CD8-positive, alpha-beta memory T cell (primary cell): ENCODE results near the gene PPARA. TPM values are rescaled to one million over a fixed set of nuclear protein-coding genes. Genes with fewer than 3 reads are reported as not detected.
A peak's percentile ranks its signal among the peaks of the same experiment; 100 is the strongest.

ENCODE experiments used
- CTCF ChIA-PET: fragments of 350-600 bp; sonication (Branson Sonifier 250); formaldehyde crosslinking; loops from one replicate; lab custom pipeline; 2021; ENCODE audit warnings: antibody characterized with exemption; lab: Charles Lee
- POLR2A ChIA-PET: fragments of 350-600 bp; sonication (Branson Sonifier 250); formaldehyde crosslinking; loops from one replicate; lab custom pipeline; 2021; ENCODE audit warnings: antibody characterized with exemption; lab: Charles Lee
- DNase-seq, 5 donors: peaks; one replicate each; pipeline versions ENCODE4 v3.0.0 to v3.0.0-alpha.2; 2020 to 2022; ENCODE audit warnings: mixed read lengths in 1 of 5
- H3K27ac ChIP-seq: one replicate; pipeline ENCODE4 v1.7.0; 2013; ENCODE audit warnings: low read depth, mild to moderate bottlenecking, low read length, moderate library complexity
- H3K27me3 ChIP-seq: 2 replicates; pipeline ENCODE4 v1.7.0; 2013; ENCODE audit warnings: low read length, mild to moderate bottlenecking; ENCODE audit not compliant: insufficient read depth, poor library complexity, severe bottlenecking
- H3K36me3 ChIP-seq: 2 replicates; pipeline ENCODE4 v1.7.0; 2013; ENCODE audit warnings: mild to moderate bottlenecking, low read length, moderate library complexity; ENCODE audit not compliant: insufficient read depth
- H3K4me1 ChIP-seq: 2 replicates; pipeline ENCODE4 v1.7.0; 2013; ENCODE audit warnings: mild to moderate bottlenecking, low read length, moderate library complexity; ENCODE audit not compliant: insufficient read depth
- H3K4me3 ChIP-seq: 2 replicates; pipeline ENCODE4 v1.7.0; 2013; ENCODE audit warnings: mild to moderate bottlenecking, low read length
- H3K9me3 ChIP-seq: 2 replicates; pipeline ENCODE4 v1.7.0; 2013; ENCODE audit warnings: mild to moderate bottlenecking, low read length
- H3K27ac Mint-ChIP-seq, 8 donors: one replicate each; pipeline ENCODE4 v1.8.0; 2020 to 2021; ENCODE audit warnings: mixed read lengths in 8 of 8, mild to moderate bottlenecking in 6 of 8, inconsistent platforms in 3 of 8, moderate library complexity in 3 of 8
- H3K27me3 Mint-ChIP-seq, 2 donors: one replicate each; pipeline ENCODE4 v1.8.0; 2020 to 2021; ENCODE audit warnings: mixed read lengths in 2 of 2, mild to moderate bottlenecking in 1 of 2, moderate library complexity in 1 of 2
- H3K36me3 Mint-ChIP-seq, 3 donors: one replicate each; pipeline ENCODE4 v1.8.0; 2020 to 2021; ENCODE audit warnings: mixed read lengths in 3 of 3, inconsistent platforms in 1 of 3, mild to moderate bottlenecking in 1 of 3
- H3K4me1 Mint-ChIP-seq, 3 donors: one replicate each; pipeline ENCODE4 v1.8.0; 2020 to 2021; ENCODE audit warnings: mixed read lengths in 3 of 3, inconsistent platforms in 1 of 3, mild to moderate bottlenecking in 1 of 3
- H3K4me3 Mint-ChIP-seq, 7 donors: one replicate each; pipeline ENCODE4 v1.8.0; 2020 to 2021; ENCODE audit warnings: mixed read lengths in 7 of 7, mild to moderate bottlenecking in 6 of 7, moderate library complexity in 4 of 7, inconsistent platforms in 2 of 7
- H3K9me3 Mint-ChIP-seq, 5 donors: one replicate each; pipeline ENCODE4 v1.8.0; 2020 to 2022; ENCODE audit warnings: mixed read lengths in 5 of 5, mild to moderate bottlenecking in 3 of 5, moderate library complexity in 2 of 5, inconsistent platforms in 1 of 5
- polyA plus RNA-seq: library from polyadenylated mRNA; unstranded; fragments of 300-500 nt; fragmentation: Illumina TruSeq; gene quantifications from one replicate; pipeline ENCODE4 v1.2.3, GENCODE V29; 2021
- total RNA-seq, 2 experiments: library from RNA; stranded (reverse); gene quantifications; one replicate each; pipeline ENCODE4 v1.2.3, GENCODE V29; 2021

PPARA gene
- total and polyA plus RNA-seq, 3 experiments from 2014 or later: 10.1 to 12.9 (median 11.2) TPM

DNA sequence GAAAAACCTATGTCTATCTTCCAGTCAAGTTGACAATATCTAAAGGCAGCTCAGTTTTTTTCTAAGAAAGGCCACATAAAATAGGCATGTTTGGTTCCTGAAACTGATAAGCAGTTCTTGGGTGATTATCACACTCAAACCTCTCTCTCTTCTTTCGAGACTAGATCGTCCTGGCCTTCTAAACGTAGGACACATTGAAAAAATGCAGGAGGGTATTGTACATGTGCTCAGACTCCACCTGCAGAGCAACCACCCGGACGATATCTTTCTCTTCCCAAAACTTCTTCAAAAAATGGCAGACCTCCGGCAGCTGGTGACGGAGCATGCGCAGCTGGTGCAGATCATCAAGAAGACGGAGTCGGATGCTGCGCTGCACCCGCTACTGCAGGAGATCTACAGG lies 84.6 kb downstream of the PPARA start:
- Mint-ChIP-seq H3K27me3 (no peaks in the 10 kb centered on the region), H3K4me3 (no peak overlapping the region), H3K36me3 (peaks cover 0 to 39% (median 14%) of the 10 kb centered on the region in 3 donors), H3K27ac (peak overlapping the region in 1 of 8 donors; percentile 71), H3K4me1 (peaks cover 8 to 15% (median 11%) of the 10 kb centered on the region in 3 donors), H3K9me3 (no peaks in the 10 kb centered on the region)
- H3K9me3 ChIP-seq: no peaks in the 10 kb centered on the region
- ChIA-PET CTCF (no interaction called here), POLR2A (interaction anchor here (1.0 kb wide), 1 partner anchor 15 kb away, joined by 3 read pairs; the partner anchor contains the start of gene CDPF1)
- H3K36me3 ChIP-seq: no peaks in the 10 kb centered on the region
- DNase-seq: no peak
- H3K4me1 ChIP-seq: peaks cover 8% of the 10 kb centered on the region
- H3K4me3 ChIP-seq: no peak overlapping the region
- H3K27me3 ChIP-seq: no peaks in the 10 kb centered on the region
- H3K27ac ChIP-seq: no peak overlapping the region

DNA sequence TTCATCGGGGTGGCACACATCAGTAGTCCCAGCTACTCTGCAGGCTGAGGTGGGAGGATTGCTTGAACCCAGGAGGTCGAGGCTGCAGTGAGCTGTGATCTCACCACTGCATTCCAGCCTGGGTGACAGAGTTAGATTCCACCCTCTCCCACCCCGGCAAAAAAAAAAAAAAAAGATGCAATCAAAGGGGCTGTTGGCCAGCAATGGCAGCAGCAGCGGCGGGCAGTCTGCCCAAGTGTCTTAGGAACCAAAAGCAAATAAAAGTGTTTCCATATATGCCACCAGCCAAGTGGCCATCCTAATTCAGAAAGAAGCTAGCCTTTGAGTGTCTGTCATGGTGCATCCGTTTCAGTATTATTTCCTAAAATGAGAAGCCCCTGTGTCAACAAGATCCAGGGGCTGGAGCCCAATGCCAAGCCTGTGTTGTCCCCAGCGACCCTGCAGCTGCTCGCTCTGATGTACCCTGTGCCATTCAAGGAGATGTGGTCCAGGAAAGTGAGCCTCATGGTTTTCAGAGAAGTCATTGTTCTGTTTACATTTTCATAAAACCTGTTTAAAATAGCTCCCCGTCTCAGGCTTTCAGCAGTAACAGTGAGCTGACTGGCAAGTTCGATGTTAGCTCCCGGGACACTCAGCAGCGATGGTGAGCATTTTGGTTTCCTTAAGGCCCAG lies 87.3 kb downstream of the PPARA start:
- Mint-ChIP-seq H3K36me3 (peaks cover 0 to 33% (median 14%) of the 10 kb centered on the region in 3 donors), H3K4me1 (peaks cover 12 to 23% (median 19%) of the 10 kb centered on the region in 3 donors), H3K27ac (no peak overlapping the region), H3K27me3 (no peaks in the 10 kb centered on the region), H3K4me3 (no peak overlapping the region), H3K9me3 (no peaks in the 10 kb centered on the region)
- Histone ChIP-seq H3K9me3 (no peaks in the 10 kb centered on the region), H3K4me3 (no peak overlapping the region), H3K36me3 (no peaks in the 10 kb centered on the region), H3K27ac (no peak overlapping the region), H3K4me1 (peaks cover 19% of the 10 kb centered on the region), H3K27me3 (no peaks in the 10 kb centered on the region)
- DNase-seq: no peak
- POLR2A ChIA-PET: no interaction called here
- CTCF ChIA-PET: no interaction called here

DNA sequence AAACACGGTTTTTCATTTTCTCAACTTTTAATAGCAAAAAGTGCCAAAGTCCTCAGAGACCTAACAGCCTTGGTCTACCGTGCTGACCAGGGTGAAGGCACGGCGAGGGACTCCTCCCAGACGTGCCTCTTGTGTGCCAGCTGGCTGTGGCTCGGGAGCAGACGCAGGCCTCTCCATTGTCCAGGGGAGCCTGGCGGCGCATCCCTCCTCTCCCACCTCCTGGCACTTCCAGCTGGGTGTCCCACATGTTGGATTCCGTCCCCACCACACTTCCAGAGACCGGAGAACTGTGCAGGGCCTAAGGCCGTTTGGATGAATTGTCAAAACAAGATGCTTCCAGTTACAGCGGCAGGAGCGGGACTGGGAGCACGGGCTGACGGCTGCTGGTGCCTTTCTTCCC lies 88.2 kb downstream of the PPARA start:
- Histone ChIP-seq H3K27ac (no peak overlapping the region), H3K9me3 (no peaks in the 10 kb centered on the region), H3K4me1 (peaks cover 19% of the 10 kb centered on the region), H3K4me3 (no peak overlapping the region), H3K36me3 (no peaks in the 10 kb centered on the region), H3K27me3 (no peaks in the 10 kb centered on the region)
- no peak for DNase-seq
- H3K4me1 Mint-ChIP-seq: peaks cover 12 to 23% (median 19%) of the 10 kb centered on the region in 3 donors
- no peaks in the 10 kb centered on the region for H3K9me3 Mint-ChIP-seq
- no peak overlapping the region for H3K4me3 Mint-ChIP-seq
- H3K36me3 Mint-ChIP-seq: peaks cover 0 to 40% (median 14%) of the 10 kb centered on the region in 3 donors
- H3K27me3 Mint-ChIP-seq: no peaks in the 10 kb centered on the region
- peak overlapping the region in 2 of 8 donors; percentile 16 to 92 for H3K27ac Mint-ChIP-seq
- ChIA-PET CTCF (no interaction called here), POLR2A (no interaction called here)

DNA sequence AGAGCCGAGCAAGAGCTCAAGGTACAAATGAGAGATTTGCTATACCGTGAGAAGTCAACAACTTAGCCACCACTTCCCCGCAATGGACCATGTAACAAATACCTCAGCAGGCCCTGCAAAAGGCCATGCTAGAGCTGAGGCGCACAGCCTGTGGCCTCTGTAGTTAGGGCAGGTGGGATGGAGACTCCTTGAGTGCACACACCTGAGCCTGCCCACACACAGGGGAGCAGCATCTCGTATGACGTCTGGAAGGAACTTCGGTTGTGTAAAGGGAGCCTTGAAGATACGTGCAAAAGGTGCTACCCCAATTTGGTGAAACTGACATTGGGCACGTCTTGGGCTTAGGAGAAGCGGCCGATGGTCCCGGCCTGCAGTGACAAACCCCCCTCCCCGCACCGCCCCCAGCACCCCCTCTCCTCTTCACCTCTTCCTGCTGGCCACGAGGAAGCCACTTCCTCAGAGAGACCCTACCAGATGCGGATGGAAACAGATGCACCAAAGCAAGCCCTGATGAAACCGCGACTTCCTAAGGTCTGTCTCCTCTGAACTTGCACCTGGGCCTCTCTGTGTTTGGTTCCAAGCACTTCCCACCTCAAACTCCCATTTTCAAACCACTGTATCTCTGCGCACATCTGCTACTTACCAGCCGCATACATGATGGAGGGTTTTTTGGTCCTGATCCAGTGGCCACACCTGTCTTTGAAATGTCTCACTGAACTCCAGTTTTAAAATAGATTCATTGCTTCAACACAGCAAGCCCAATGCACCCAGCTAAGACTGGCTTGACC lies 89.1 kb downstream of the PPARA start:
- Histone ChIP-seq H3K9me3 (no peaks in the 10 kb centered on the region), H3K4me3 (peak overlapping the region; percentile 27)
- H3K4me1 Mint-ChIP-seq: peaks cover 12 to 23% (median 19%) of the 10 kb centered on the region in 3 donors

DNA sequence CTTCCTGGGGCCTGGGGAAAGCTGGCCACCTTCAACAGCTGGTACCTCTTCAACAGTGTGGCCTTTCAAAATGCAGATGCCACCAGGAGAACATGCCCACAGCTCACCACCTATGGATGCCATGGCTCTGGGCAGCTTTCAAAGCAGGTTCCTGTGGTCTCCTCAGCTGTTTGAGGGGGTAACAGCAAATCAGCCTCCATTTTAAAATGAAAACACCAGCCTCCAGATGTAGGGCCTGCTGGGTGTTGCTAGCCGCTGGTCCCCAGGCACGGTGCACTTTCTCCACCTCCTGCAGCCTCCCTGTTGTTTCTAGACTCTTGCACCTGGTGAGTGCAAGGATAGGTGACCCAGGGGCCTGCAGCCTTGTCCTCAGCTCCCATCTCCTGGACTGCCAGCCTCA lies 89.7 kb downstream of the PPARA start:
- no peak for DNase-seq
- Mint-ChIP-seq H3K4me1 (peaks cover 12 to 23% (median 19%) of the 10 kb centered on the region in 3 donors), H3K36me3 (peaks cover 0 to 45% (median 16%) of the 10 kb centered on the region in 3 donors), H3K4me3 (peak overlapping the region in 3 of 7 donors; percentile 52 to 78 (median 77)), H3K27me3 (no peaks in the 10 kb centered on the region), H3K9me3 (no peaks in the 10 kb centered on the region), H3K27ac (peak overlapping the region in 4 of 8 donors; percentile 17 to 83 (median 39))
- Histone ChIP-seq H3K4me1 (peaks cover 19% of the 10 kb centered on the region), H3K27ac (no peak overlapping the region), H3K4me3 (peak overlapping the region; percentile 27), H3K9me3 (no peaks in the 10 kb centered on the region), H3K27me3 (no peaks in the 10 kb centered on the region), H3K36me3 (no peaks in the 10 kb centered on the region)
- CTCF ChIA-PET: no interaction called here
- POLR2A ChIA-PET: no interaction called here

More for the DNA sequence above, 89.1 kb downstream of the PPARA start:
- H3K4me3 Mint-ChIP-seq: peak overlapping the region; percentile 26 to 78 (median 52)
- H3K9me3 Mint-ChIP-seq: no peaks in the 10 kb centered on the region
- H3K4me1 ChIP-seq: peaks cover 19% of the 10 kb centered on the region
- no peaks in the 10 kb centered on the region for H3K36me3 ChIP-seq
- POLR2A ChIA-PET: no interaction called here
- H3K27ac Mint-ChIP-seq: peak overlapping the region in 7 of 8 donors; percentile 41 to 89 (median 71)
- peaks cover 0 to 47% (median 17%) of the 10 kb centered on the region in 3 donors for H3K36me3 Mint-ChIP-seq
- peak in 2 of 5 donors; percentile 11 to 24 for DNase-seq
- CTCF ChIA-PET: no interaction called here
- H3K27me3 Mint-ChIP-seq: no peaks in the 10 kb centered on the region
- no peaks in the 10 kb centered on the region for H3K27me3 ChIP-seq
- H3K27ac ChIP-seq: no peak overlapping the region

DNA sequence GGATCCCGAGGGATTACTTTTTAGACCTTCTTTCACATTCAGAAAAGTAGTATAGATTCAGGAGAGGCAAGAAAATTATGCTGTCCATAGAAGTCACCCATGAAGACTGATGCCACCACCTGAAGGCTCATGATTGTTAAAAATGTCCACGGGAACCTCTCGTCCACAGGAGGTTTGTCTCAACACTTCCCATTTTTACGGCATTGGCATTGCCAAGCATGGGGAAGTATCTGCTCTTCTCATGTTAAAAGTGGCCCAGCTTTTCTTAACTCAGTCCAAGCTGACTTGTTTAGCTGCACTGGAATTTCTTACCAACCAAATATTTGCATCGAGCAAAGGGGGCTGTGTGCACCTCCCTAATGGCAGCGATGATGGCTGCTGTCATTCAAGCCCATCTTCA lies 90.2 kb downstream of the PPARA start:
- no peak for DNase-seq
- POLR2A ChIA-PET: no interaction called here
- peaks cover 19% of the 10 kb centered on the region for H3K4me1 ChIP-seq
- H3K27ac ChIP-seq: no peak overlapping the region
- CTCF ChIA-PET: no interaction called here
- no peak overlapping the region for H3K4me3 ChIP-seq
- H3K9me3 ChIP-seq: no peaks in the 10 kb centered on the region
- Mint-ChIP-seq H3K36me3 (peaks cover 0 to 43% (median 11%) of the 10 kb centered on the region in 3 donors), H3K4me1 (peaks cover 12 to 23% (median 19%) of the 10 kb centered on the region in 3 donors), H3K9me3 (no peaks in the 10 kb centered on the region), H3K4me3 (no peak overlapping the region), H3K27ac (peak overlapping the region in 3 of 8 donors; percentile 17 to 27 (median 26)), H3K27me3 (no peaks in the 10 kb centered on the region)
- no peaks in the 10 kb centered on the region for H3K27me3 ChIP-seq
- H3K36me3 ChIP-seq: no peaks in the 10 kb centered on the region

DNA sequence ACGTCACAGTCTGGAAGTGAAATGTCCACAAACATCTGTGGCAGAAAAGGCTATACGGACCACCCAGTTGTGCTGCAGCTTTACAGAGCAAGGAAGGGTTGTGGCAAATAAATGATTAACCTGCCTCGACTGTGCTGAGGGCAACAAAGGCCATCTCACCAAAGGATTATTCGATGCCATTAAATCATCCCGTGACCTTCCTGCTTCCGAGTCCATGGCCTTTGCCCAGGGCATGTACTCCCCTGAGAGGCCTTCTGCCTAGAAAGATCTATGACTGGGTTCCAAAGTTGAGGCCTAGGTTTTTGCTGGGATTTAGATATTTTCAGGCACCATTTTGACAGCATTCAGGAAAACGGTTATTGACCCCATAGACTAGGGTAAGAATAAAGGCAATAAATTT lies 90.6 kb downstream of the PPARA start:
- peaks cover 0 to 43% (median 9%) of the 10 kb centered on the region in 3 donors for H3K36me3 Mint-ChIP-seq
- H3K27ac Mint-ChIP-seq: peak overlapping the region in 1 of 8 donors; percentile 27
- no peak overlapping the region for H3K27ac ChIP-seq
- H3K4me3 ChIP-seq: no peak overlapping the region
- no peaks in the 10 kb centered on the region for H3K36me3 ChIP-seq
- H3K4me3 Mint-ChIP-seq: no peak overlapping the region
- H3K4me1 ChIP-seq: peaks cover 19% of the 10 kb centered on the region
- CTCF ChIA-PET: interaction anchor here (1.1 to 1.5 kb wide), 2 partner anchors 9 to 85 kb away, joined by 4 read pairs; partner anchors contain the start of gene CDPF1
- no peak for DNase-seq
- H3K27me3 Mint-ChIP-seq: no peaks in the 10 kb centered on the region
- peaks cover 12 to 23% (median 19%) of the 10 kb centered on the region in 3 donors for H3K4me1 Mint-ChIP-seq
- H3K27me3 ChIP-seq: no peaks in the 10 kb centered on the region
- H3K9me3 ChIP-seq: no peaks in the 10 kb centered on the region
- POLR2A ChIA-PET: no interaction called here
- H3K9me3 Mint-ChIP-seq: no peaks in the 10 kb centered on the region
